Measurements from ENCODE around the gene CYP24A1.

CYP24A1 gene

DNA sequence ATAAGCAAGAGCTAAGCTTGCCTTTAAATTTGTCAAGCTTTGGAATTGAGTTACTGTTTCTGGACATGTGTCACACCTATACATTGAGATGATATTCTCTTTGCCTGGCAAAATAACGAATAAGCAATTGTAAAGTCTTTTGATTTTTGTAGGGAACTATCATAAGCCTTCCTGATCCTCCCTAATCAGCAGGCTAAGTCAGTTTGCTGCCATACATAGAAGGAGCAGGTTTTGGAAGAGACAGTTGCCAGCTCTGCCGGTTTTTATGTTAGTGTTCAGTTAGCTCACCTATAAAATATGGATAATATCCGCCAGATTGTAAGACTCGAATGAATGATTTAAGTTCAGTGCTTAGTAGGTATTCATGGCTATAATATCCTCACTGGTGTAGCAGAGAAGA, 69.0 kb downstream of the CYP24A1 start:
- Histone ChIP-seq H3K9ac (ENCODE audit: low read depth, low read length) (no peak overlapping the region), H3K36me3 (ENCODE audit: insufficient read depth, low read length) (no peaks in the 10 kb centered on the region), H3K4me1 (ENCODE audit: insufficient read depth, low read length) (peaks cover 7% of the 10 kb centered on the region; the same call in 1 of the 2 replicates), H3K9me3 (ENCODE audit: control insufficient read depth, insufficient read depth, low read length) (no peaks in the 10 kb centered on the region)

- peaks cover 7% of the 10 kb centered on the region; the same call in 1 of the 2 replicates for H3K4me1 ChIP-seq (ENCODE audit: insufficient read depth, low read length)
- H3K9ac ChIP-seq (ENCODE audit: low read depth, low read length) = no peak overlapping the region
- no peaks in the 10 kb centered on the region for H3K9me3 ChIP-seq (ENCODE audit: control insufficient read depth, insufficient read depth, low read length)
- H3K36me3 ChIP-seq (ENCODE audit: insufficient read depth, low read length) = no peaks in the 10 kb centered on the region
Measured at GRCh38 chr20:54103762-54104600, 69.8 kb downstream of the CYP24A1 start.

Measured in ES-I3 (cell line).